ENCODE measurements around the gene POLR3G.

Gene POLR3G, protein sequence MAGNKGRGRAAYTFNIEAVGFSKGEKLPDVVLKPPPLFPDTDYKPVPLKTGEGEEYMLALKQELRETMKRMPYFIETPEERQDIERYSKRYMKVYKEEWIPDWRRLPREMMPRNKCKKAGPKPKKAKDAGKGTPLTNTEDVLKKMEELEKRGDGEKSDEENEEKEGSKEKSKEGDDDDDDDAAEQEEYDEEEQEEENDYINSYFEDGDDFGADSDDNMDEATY

DNA sequence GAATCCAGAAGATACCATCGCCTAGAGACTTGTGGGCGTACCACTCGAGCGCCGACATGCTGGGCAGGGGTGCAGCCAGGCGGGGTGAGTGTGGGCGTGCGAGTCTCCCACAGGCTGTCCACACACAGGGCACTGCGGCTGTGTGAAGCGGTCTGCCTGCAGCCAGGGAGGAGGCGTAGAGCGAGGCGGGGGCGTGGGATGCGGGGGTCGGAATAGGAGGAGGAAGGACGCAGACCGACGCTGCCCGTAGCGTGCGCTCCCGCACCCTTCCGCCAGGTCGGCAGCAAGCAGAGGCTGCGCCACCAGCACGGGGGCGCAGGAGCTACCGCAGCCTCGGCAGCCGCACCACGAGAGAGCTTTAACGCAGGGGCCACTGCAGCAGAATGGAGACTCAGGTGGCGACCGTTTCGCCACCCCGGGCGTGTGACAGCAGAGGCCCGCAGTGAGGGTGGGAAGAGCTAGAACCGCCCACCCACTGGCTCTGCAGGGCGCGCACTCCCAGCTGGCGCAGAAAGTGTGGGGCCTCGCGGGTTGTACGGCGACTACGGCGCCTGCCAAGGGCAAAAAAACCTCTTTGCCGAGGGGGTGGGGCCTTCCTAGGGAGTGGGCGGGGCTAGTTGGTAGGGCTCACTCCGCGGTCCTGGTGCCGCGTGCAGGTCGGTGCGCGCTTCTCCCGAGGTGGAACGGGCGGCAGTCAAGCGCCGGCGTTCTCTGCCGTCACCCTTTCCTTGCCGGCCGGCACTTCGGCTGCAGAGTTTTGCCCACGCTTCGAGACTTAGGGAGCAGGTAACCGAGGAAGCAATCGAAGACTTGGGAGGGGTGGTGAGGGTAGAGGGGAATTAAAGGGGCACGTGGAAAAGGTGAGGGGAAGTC, at the start of gene POLR3G, which contains the start of gene MBLAC2:
POLR3G (plus strand) TSS at position 630 of the 873 bp plus-strand sequence. CDS start 10,704 bp downstream, outside the sequence.
MBLAC2 (minus strand) TSS at position 537 of the 873 bp plus-strand sequence; CDS start at position 58, 479 bp downstream.
- peak; percentile 90 for DNase-seq (ENCODE audit: low read depth in 2 of 2)

DNA sequence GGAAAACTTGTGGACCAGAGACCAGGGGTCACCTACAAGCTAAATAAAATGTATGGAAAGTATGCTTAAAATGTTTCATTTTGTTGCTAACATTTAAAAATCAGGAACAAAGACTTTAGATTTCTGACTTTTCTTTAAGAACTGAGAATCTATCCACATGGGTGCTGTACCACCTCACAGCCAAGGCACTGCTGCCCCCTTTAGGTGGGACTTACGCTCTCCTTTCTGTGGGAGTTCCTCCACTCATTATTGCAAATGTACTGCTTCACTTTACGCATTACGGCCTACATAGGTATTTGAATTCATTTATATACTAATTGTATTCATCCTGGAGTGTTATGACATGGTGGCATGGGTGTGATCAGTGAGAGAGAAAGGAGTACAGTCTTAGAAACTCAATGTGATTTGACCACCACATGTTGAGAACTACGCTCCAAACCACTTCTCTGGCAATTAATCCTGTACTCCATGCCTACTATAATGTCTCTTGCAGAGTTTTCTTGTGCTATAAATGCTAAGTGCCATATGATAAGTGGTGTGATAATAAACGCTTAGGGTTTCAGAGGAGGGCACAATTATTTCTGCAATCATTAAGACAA, 40.4 kb upstream of the POLR3G start:
- DNase-seq (ENCODE audit: low read depth in 2 of 2) = peak in 1 of 2 donors; percentile 14

DNA sequence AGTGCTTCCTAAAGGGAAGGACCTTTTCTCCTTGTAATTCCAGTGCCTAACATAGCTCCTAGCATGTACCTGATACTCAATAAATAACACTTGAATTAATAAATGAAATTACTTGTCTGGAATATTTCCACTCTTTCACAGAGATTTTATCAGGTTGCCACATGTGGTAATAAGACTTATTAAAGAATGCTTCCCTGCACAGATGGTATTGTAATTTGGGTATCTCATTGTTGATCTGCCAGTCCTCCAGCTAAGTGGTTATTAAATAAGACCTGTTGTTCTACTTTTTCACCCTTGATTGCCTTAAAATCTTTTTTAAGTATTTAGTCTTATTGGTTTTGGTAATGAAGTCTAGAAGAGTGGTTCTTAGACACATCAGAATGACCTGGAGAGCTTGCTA, 37.0 kb upstream of the POLR3G start:
- DNase-seq (ENCODE audit: low read depth in 2 of 2) = no peak

DNA sequence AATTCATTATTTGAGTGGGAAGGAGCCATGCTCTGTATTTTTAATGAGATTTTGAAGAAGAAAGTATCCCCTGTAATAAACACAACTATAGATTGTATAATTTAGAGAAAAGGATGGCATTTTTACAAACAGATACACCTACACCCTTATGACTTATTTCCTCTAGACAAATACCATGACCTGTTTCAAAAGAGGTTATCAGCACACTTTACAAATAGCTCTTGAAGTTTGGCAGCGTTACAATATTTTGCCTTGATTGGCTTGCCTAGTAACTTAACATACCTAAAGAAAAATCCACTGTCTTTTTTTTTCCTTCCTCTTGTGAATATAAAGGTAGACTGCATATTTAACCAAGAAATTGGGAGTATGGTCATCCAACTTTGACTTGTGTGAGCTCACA, 36.6 kb upstream of the POLR3G start:
- no peak for DNase-seq (ENCODE audit: low read depth in 2 of 2)

DNA sequence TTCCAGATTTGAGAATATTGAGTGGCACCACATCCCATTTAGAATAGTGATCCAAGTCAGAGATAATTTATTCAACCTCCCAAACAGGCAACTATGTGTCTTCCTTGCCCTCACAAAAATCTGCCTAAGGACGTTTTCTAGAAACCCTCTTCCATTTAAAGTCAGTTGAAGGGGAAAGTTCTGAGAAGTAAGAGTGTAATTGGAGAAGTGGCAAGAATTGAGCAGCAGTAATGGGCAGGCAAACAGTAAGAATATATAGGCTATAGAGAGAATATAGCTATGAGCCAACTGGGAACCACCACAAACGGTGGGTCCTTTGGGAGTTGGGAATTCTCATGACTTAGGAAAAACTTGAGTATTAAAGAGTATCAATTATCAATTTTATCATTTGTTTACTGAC, 34.0 kb upstream of the POLR3G start:
- DNase-seq (ENCODE audit: low read depth in 2 of 2) = no peak

DNA sequence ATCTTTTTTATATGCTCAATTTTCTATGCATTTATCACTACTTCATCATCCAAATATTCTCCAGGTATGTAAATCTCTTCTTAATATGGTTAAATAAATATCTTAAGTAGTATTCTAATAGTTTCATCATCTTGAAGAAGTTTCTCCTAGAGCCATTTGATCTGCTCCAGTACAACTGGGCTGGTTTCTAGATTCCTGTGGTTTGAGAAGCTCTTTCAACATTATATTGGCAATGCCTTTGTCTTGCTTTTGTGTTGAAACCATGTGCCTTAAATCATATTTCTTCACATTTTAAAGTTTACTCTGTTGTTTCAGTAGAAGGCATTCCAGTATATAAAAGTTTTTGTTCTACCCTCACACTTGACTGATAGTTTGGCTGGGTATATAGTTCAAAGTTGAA, 27.7 kb upstream of the POLR3G start:
- DNase-seq (ENCODE audit: low read depth in 2 of 2) = no peak

DNA sequence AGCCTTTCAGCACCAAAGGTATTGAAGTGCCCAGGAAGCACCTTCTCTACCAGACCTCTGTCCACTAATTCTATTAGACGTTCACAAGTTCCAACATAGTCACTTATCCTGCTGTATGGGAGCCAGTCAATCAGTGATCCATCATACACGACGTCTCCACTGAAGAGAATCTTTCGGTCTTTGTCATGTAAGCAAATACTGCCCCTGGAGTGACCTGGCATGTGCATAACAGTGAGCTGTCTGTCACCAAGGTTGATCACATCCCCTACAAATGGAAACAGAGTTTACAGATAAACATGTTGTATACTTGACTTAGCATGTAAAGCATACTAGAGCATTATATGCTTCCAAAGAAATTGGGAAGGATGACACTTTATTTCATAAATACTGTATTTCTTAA, 13.4 kb upstream of the POLR3G start:
- DNase-seq (ENCODE audit: low read depth in 2 of 2) = no peak

DNA sequence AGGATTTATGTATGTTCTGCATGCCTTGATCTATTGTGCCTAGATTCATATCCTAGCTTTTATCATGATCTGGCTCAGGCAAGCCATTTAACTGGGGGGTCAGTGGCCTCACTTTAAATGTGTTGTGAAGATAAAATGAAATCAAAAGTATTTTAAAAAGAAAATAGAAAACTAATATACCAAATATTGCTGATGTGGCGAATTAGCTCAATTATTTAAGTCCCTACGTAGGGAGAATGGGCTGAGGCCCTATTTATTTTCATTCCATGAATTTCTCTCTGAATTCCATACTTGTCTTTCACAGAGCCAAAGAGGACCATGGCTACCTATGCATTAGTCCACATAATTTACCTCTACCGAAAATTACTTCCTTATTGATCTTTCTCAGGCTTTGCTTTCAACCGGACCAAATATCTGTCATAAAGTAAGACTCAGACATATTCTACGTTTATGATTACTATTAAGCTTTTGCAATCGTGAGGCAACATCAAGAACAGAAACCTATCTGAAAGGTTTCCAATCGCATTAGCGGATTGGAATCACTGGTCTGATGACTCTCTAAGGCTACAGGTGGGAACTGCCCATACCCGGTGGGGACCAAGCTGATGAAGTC, 1.8 kb upstream of the POLR3G start:
- DNase-seq (ENCODE audit: low read depth in 2 of 2) = no peak

DNA sequence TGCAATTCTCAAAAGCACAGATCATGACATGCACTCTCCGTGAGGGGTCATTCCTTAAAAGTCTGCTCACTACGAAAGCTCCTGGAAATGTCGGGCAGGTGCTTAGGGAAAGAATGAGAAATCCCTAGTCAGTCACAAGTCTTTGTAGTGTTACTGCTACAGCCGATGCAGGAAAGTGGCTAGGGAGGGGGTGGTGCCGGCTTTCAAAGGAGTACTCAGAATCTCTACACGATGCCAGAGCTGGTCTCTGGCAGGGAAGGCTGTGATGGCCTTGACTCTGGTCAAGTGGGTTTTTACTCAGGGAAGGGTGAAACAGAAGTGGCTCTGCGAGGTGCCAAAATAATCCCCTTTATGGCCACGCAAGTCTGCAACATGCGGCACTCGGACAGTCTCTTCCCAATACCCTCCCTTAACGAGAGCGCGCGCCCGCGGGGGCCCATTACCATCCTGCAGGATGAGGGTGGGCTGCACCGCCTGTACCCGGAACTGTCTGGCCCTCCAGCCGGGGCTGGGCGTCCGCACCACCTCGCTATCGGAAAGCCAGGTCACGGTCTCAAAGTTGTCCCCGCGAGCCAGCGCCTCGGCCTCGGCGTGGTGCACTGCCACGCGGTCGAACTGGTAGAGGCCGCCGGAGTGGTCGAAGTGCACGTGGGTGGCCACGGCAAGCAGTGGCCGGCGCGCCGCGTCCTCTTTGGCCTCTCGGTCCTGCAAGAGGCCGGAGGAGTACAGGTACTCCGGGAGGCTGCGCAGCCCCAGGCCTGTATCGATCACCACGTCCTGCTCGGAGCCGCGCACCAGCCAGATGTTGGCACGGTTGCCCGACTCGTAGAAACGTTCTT, 1.0 kb upstream of the POLR3G start:
- peak in 1 of 2 donors; percentile 6 for DNase-seq (ENCODE audit: low read depth in 2 of 2)

DNA sequence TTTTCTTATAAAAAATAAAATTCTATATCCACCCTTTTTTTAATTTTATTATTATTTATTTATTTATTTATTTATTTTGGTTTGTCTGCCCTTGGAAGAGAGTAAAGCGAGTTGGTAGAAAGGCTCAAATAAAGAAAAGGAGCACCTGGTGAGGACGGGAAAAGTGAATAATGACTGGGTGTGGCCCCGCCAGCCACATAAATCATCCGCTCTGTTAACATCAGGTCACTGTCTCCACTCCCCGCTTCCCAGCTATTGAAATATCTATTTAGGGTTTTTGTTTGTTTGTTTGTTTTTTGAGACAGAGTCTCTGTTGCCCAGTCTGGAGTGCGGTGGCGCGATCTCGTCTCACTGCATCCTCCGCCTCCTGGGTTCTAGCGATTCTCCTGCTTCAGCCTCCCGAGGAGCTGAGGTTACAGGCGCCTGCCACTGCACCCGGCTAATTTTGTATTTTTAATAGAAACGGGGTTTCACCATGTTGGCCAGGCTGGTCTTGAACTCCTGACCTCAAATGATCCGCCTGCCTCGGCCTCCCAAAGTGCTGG, 844 bp downstream of the POLR3G start:
- no peak for DNase-seq (ENCODE audit: low read depth in 2 of 2)

DNA sequence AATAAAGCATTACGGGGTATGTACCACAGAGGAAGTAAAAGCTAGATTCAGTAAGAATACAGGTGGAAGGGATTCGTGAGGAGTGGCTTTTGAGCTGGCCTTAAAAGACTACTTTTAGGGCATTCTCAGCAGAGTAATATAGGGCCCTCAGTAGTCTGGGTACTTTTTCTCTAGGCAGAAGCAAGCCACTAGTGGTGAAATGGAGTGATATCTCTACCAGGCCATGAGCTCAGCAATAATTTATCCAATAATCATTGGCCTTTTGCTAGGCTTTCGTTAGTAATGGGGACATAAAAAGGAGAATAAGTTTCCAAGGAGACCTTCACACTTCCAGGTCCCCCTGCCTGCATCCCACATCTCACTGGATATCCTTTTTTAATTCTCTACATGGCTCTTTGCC, 1.7 kb downstream of the POLR3G start:
- DNase-seq (ENCODE audit: low read depth in 2 of 2) = no peak

DNA sequence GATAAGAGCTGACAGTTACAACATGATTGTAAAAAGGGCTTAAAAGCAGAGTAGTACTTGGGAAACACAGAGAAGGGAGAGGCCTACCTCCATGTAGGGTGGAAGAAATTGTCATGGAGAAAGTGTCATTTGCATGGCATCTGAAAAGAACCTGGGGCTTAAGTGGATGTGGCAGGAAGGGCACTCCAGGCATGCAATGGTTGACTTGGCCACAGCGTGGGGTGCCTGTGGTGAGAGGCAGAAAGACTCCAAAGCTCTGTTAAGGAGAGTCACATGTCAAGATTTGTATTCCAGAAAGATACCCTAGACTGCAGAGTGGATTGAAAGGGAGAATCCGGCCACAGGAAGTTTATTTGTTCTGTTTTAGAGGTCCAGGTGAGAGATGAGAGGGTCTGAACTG, 2.4 kb downstream of the POLR3G start:
- DNase-seq (ENCODE audit: low read depth in 2 of 2) = no peak

DNA sequence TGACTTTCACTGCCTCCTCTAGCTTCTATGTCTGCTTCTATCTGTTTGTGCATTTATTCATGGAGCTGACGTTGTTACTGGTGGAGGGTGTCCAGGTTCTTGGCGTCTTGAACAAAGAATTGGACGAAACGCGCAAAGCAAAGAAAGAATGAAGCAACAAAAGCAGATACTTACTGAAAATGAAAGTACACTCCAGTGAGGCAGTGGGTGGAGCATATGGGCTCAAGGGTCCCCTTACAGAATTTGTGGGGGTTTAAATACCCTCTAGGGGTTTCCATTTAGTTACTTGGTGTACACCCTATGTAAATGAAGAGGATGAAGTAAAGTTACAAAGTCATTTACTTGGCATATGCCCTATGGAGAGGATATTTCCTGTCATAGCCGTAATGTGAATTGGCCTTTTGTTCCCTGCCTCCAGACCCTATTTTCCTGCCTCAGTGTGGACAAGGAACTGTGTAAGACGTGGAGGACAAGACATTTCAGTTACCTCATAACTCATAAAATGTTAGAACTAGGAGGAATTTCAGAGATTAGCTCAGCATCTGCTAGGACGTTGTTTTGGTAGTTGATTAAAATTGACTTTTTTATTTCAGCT, 3.1 kb downstream of the POLR3G start:
- no peak for DNase-seq (ENCODE audit: low read depth in 2 of 2)

DNA sequence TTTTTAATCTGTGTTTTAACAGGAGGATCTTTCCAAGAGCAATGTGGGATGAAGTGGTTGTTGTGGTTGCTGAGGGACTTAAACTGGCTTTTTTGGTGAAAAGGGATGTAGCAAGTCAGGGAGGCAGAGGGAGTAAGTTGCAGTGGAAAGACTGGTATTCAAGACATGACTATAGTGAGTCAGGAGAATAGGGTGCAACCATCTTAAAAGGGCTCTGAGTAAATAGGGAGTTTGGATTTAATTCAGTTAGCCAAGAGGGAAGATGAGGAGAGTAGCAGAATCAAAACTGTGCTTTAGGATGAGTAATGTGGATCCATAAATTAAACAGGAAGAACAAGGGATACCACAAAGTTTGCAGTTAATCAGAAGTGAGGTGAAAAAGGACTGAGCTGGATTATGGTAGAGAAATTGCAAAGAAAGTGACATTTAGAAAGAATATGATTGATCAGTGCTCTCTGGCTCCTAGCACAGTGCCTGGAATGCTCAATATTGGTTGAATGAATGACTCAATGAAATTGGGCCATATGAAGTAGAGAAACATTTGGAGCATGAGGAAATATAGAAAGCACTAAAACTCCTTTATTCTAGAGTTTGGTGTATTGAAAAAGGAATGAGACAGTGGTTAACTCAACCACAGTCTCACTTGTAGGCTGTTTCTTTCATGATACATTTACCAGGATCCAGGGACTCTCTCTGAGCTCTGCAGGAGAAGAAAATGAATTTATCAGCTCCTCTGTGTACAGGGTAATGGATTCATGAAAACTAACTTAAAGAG, 5.1 kb downstream of the POLR3G start:
- no peak for DNase-seq (ENCODE audit: low read depth in 2 of 2)

DNA sequence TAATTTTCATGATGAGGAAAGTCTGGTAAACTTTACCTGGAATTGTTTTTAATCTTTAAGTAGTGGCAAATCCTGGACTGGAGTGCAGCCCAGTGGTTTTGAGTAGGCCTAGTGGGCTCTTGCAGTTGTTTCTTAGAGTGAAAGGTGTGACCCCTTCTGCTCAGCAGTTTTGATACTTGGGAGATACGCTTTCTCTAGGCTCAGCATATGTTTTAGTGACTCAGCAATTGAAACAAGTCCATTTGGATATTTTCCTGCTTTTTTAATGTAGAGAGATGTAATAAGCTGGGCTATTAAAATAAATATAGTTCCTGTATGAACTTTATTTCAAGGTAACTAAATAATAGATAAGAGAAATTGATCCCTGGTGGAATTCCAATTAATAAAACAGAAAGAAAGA, 6.0 kb downstream of the POLR3G start:
- no peak for DNase-seq (ENCODE audit: low read depth in 2 of 2)

DNA sequence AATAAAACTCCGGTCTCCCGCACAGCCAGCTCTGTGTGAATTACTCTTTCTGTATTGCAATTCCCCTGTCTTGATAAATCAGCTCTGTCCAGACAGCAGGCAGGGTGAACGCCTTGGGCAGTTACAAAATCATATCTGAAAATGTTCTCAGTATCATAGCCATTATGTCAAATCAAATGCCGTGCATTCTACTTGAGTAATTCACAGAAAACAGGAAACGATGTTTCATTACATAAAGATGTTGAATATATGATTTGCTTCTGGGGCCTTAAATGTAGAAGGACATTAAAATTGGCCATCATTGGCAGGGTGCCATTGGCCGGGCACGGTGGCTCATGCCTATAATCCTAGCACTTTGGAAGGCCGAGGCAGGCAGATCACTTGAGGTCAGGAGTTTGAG, 8.5 kb downstream of the POLR3G start:
- no peak for DNase-seq (ENCODE audit: low read depth in 2 of 2)

DNA sequence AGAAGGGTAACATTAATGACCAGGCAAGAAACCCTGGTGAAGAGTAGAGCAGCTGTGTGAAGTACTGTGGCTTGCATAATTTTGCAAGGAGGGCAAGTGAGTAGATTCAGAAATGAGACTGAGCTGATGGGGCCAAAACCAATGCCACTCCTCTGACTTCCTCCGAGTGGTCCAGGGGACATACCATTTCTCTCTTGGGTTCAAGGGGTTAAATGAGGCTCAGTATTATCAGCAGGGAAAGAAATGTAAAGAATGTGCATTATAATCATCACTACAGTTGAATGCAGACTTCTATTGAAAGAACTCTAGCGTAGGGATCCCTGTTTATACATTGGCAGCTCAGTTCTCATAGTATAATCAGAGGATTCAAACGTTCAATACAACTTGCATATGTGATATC, 9.9 kb downstream of the POLR3G start:
- no peak for DNase-seq (ENCODE audit: low read depth in 2 of 2)

DNA sequence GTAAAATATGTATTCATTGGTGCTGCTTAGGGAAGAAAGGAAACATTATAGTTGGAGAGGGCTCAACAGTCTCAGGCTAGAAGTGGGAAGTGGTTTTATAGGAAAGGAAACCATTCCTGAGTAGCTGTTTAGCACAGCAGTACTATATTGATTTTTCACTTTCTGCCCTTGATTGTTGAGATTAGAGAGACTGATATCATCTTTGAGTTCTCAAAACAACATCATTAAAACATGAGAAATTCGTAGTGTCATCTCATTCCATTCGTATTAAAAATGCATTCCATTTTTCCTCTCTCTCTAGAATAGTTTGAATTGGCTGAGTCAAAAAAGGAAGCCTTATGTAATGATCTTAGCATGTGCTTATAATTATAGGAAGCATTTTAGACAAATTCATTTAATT, 14.1 kb downstream of the POLR3G start:
- no peak for DNase-seq (ENCODE audit: low read depth in 2 of 2)

DNA sequence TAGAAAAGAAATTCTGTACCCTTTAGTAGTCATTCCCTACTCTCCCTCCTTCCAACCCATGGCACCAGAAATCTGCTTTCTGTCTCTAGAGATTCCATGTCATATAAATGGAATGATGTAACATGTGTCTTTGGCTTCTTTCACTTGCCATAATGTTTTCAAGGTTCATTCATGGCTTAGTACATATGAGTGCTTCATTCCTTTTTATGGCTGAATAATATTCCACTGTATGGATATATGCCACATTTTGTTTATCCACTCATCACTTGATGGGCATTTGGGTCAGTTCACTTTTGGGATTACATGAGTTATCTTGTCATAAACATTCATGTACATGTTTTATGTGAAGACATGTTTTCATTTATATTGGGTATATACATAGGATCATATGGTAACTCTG, 19.4 kb downstream of the POLR3G start:
- no peak for DNase-seq (ENCODE audit: low read depth in 2 of 2)

DNA sequence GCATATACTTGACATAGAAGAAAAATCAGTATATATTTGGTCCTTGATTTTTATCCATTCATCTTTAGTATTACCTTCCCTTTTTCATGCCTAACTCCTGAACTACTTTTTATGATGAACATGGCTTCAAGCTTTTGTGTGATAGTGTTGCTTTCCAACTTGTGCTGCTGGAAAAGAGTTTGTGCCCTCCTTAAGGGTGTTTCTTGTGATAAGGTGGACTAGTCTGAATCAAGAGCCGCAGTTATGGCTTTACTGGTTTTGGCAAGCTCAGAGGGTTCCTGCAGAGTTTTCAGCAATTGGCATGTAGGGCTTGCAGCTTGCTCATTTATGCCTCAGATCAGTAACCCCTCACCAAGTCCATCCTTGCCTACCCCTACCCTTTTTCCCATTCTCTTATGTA, 20.5 kb downstream of the POLR3G start:
- no peak for DNase-seq (ENCODE audit: low read depth in 2 of 2)

Measured in stimulated activated CD8-positive, alpha-beta memory T cell treated with anti-CD3 and anti-CD28 coated beads, Interleukin-7, amount 100 ng/mL, for 4 hours (primary cell).